ENCODE data around the gene EGLN1. TPM values are rescaled to one million over a fixed set of nuclear protein-coding genes. Genes with fewer than 3 reads are reported as not detected.
A peak's percentile ranks its signal among the peaks of the same experiment; 100 is the strongest.

The EGLN1 gene
- total RNA-seq, 2 experiments from 2014 or later: 46.5 to 47.2 TPM

GRCh38 chr1:231369282-231369681 lies 52.8 kb downstream of the EGLN1 start:
- peaks cover 3% of the 10 kb centered on the region for H3K4me1 Mint-ChIP-seq (ENCODE audit: low read depth)
- no peaks in the 10 kb centered on the region for H3K27me3 Mint-ChIP-seq
- no peak overlapping the region for H3K27ac Mint-ChIP-seq
- H3K36me3 Mint-ChIP-seq (ENCODE audit: low read depth): peaks cover 23% of the 10 kb centered on the region
- no peak for ATAC-seq
- no peak for DNase-seq
- POLR2A ChIA-PET: no interaction called here
- CTCF ChIA-PET: no interaction called here
- no peak overlapping the region for H3K4me3 Mint-ChIP-seq
- intact Hi-C loops (cut with micrococcal nuclease): no loop called here
- H3K9me3 Mint-ChIP-seq: no peaks in the 10 kb centered on the region
- TF ChIP-seq, protein P1, sequence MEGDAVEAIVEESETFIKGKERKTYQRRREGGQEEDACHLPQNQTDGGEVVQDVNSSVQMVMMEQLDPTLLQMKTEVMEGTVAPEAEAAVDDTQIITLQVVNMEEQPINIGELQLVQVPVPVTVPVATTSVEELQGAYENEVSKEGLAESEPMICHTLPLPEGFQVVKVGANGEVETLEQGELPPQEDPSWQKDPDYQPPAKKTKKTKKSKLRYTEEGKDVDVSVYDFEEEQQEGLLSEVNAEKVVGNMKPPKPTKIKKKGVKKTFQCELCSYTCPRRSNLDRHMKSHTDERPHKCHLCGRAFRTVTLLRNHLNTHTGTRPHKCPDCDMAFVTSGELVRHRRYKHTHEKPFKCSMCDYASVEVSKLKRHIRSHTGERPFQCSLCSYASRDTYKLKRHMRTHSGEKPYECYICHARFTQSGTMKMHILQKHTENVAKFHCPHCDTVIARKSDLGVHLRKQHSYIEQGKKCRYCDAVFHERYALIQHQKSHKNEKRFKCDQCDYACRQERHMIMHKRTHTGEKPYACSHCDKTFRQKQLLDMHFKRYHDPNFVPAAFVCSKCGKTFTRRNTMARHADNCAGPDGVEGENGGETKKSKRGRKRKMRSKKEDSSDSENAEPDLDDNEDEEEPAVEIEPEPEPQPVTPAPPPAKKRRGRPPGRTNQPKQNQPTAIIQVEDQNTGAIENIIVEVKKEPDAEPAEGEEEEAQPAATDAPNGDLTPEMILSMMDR (IDR thresholded peaks at IDR 0.05): no peak

DNA sequence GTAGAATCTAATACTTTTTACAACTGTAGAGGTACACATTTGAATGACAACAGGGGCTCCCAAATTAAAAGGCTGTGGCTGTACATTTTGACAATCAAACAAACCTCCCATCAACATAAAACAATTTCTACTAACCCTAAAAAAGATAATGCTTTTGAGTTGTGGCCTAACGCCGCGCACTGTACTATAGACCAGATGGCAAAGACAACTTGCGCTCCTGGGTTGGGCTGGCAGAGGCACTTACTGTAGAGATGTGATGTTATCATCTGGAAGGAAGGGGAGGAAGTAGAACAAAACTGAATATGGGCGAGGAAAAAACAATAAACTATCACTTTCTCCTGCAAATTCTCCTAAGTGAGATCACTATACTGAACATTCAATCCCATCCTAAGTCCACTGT lies 57.9 kb downstream of the EGLN1 start:
- ChIA-PET CTCF (interaction anchor here (1.3 to 2.2 kb wide), 5 partner anchors 26 to 234 kb away, joined by 3 to 11 read pairs (median 6); partner anchors contain the start of genes EXOC8 and SPRTN), POLR2A (interaction anchor here (1.3 kb wide), 1 partner anchor 248 kb away, joined by 3 read pairs; no protein-coding TSS in a partner anchor)
- TF ChIP-seq, protein P1 (IDR thresholded peaks at IDR 0.05): no peak
- intact Hi-C loops (cut with micrococcal nuclease): loop anchor here (5.0 kb wide), 1 partner anchor 58 kb away; the partner anchor contains the start of gene EGLN1
- Mint-ChIP-seq H3K9me3 (no peaks in the 10 kb centered on the region), H3K27ac (peak overlapping the region; percentile 1), H3K36me3 (ENCODE audit: low read depth) (peaks cover 37% of the 10 kb centered on the region), H3K4me3 (no peak overlapping the region), H3K4me1 (ENCODE audit: low read depth) (peaks cover 3% of the 10 kb centered on the region), H3K27me3 (no peaks in the 10 kb centered on the region)
- ATAC-seq: no peak
- DNase-seq: no peak

GRCh38 chr1:231363624-231364023 lies 58.5 kb downstream of the EGLN1 start:
- Mint-ChIP-seq H3K27ac (no peak overlapping the region), H3K4me3 (no peak overlapping the region), H3K27me3 (no peaks in the 10 kb centered on the region), H3K36me3 (ENCODE audit: low read depth) (peaks cover 33% of the 10 kb centered on the region), H3K9me3 (no peaks in the 10 kb centered on the region), H3K4me1 (ENCODE audit: low read depth) (peaks cover 3% of the 10 kb centered on the region)
- ChIA-PET CTCF (interaction anchor here (0.7 to 2.7 kb wide), 10 partner anchors 9 to 242 kb away, joined by 3 to 14 read pairs (median 6); partner anchors contain the start of genes EXOC8 and SPRTN), POLR2A (interaction anchor here (0.7 to 1.3 kb wide), 2 partner anchors 15 to 248 kb away, joined by 3 read pairs; no protein-coding TSS in a partner anchor)
- TF ChIP-seq, protein P1 (IDR thresholded peaks at IDR 0.05): no peak
- DNase-seq (no peak), ATAC-seq (no peak)
- intact Hi-C loops (cut with micrococcal nuclease): loop anchor here (5.0 kb wide), 1 partner anchor 59 kb away; the partner anchor contains the start of gene EGLN1

- Mint-ChIP-seq H3K27ac (no peak overlapping the region), H3K9me3 (no peaks in the 10 kb centered on the region), H3K27me3 (no peaks in the 10 kb centered on the region), H3K36me3 (ENCODE audit: low read depth) (peaks cover 30% of the 10 kb centered on the region), H3K4me3 (no peak overlapping the region), H3K4me1 (ENCODE audit: low read depth) (peaks cover 6% of the 10 kb centered on the region)
- intact Hi-C loops (cut with micrococcal nuclease): loop anchor here (5.0 kb wide), 1 partner anchor 60 kb away; the partner anchor contains the start of gene EGLN1
- no peak for DNase-seq
- CTCF ChIA-PET: interaction anchor here (0.6 to 2.7 kb wide), 12 partner anchors 10 to 252 kb away, joined by 3 to 14 read pairs (median 5); partner anchors contain the start of genes EXOC8 and SPRTN
- ATAC-seq: no peak
- POLR2A ChIA-PET: interaction anchor here (0.7 to 1.9 kb wide), 3 partner anchors 24 to 132 kb away, joined by 3 to 5 read pairs (median 4); partner anchors contain the start of genes EXOC8 and SPRTN
- TF ChIP-seq, protein P1 (IDR thresholded peaks at IDR 0.05): no peak
These were observed 59.8 kb downstream of the EGLN1 start for GRCh38 chr1:231362325-231362724.

- Mint-ChIP-seq H3K9me3 (no peaks in the 10 kb centered on the region), H3K27me3 (no peaks in the 10 kb centered on the region), H3K4me1 (ENCODE audit: low read depth) (peaks cover 6% of the 10 kb centered on the region), H3K4me3 (no peak overlapping the region), H3K27ac (no peak overlapping the region), H3K36me3 (ENCODE audit: low read depth) (peaks cover 17% of the 10 kb centered on the region)
- POLR2A ChIA-PET: no interaction called here
- intact Hi-C loops (cut with micrococcal nuclease): loop anchor here (5.0 kb wide), 1 partner anchor 243 kb away; no protein-coding TSS in a partner anchor
- CTCF ChIA-PET: interaction anchor here (0.7 to 1.4 kb wide), 3 partner anchors 22 to 240 kb away, joined by 3 to 4 read pairs (median 4); no protein-coding TSS in a partner anchor
- DNase-seq (peak; percentile 14), ATAC-seq (no peak)
- TF ChIP-seq, protein P1 (IDR thresholded peaks at IDR 0.05): no peak
These were observed 63.0 kb downstream of the EGLN1 start for GRCh38 chr1:231359113-231359512.

Measured in activated CD8-positive, alpha-beta T cell treated with anti-CD3 and anti-CD28 coated beads for 36 hours (primary cell).